Measurements from ENCODE around the gene GPR83.

GPR83 gene

GRCh38 chr11:94332814-94333213 lies 68.4 kb downstream of the GPR83 start:
- H3K36me3 ChIP-seq (ENCODE audit: insufficient read depth): no peaks in the 10 kb centered on the region
- TF ChIP-seq CTCF (conservative IDR thresholded peaks at IDR 0.05; ENCODE audit: low read depth, low read length): no peak
- H3K27me3 ChIP-seq (ENCODE audit: insufficient read depth, low read depth): no peaks in the 10 kb centered on the region
- no peak overlapping the region for H3K4me3 ChIP-seq (IDR thresholded peaks at IDR 0.05; ENCODE audit: insufficient read depth, low read depth, low read length)
- no peak overlapping the region for H2AFZ ChIP-seq (ENCODE audit: low read depth)
- no peak overlapping the region for H3K9ac ChIP-seq
- H3K4me2 ChIP-seq: no peak overlapping the region
- no peaks in the 10 kb centered on the region for H3K4me1 ChIP-seq (ENCODE audit: low read depth, poor library complexity, severe bottlenecking)
- no peaks in the 10 kb centered on the region for H3K79me2 ChIP-seq (ENCODE audit: insufficient read depth, low read depth)
- H4K20me1 ChIP-seq (ENCODE audit: insufficient read depth): no peaks in the 10 kb centered on the region
- H3K27ac ChIP-seq: no peak overlapping the region

- Histone ChIP-seq H2AFZ (ENCODE audit: low read depth) (no peak overlapping the region), H3K4me2 (no peak overlapping the region), H3K9ac (no peak overlapping the region), H3K4me1 (ENCODE audit: low read depth, poor library complexity, severe bottlenecking) (no peaks in the 10 kb centered on the region), H3K79me2 (ENCODE audit: insufficient read depth, low read depth) (no peaks in the 10 kb centered on the region), H3K27ac (no peak overlapping the region), H4K20me1 (ENCODE audit: insufficient read depth) (no peaks in the 10 kb centered on the region), H3K27me3 (ENCODE audit: insufficient read depth, low read depth) (no peaks in the 10 kb centered on the region), H3K4me3 (IDR thresholded peaks at IDR 0.05; ENCODE audit: insufficient read depth, low read depth, low read length) (no peak overlapping the region), H3K36me3 (ENCODE audit: insufficient read depth) (no peaks in the 10 kb centered on the region)
- TF ChIP-seq CTCF (conservative IDR thresholded peaks at IDR 0.05; ENCODE audit: low read depth, low read length): no peak
Observed at GRCh38 chr11:94330789-94331188, 70.4 kb downstream of the GPR83 start.

GRCh38 chr11:94329501-94329900 lies 71.7 kb downstream of the GPR83 start:
- Histone ChIP-seq H3K4me2 (no peak overlapping the region), H3K27me3 (ENCODE audit: insufficient read depth, low read depth) (no peaks in the 10 kb centered on the region), H3K79me2 (ENCODE audit: insufficient read depth, low read depth) (no peaks in the 10 kb centered on the region), H3K4me3 (IDR thresholded peaks at IDR 0.05; ENCODE audit: insufficient read depth, low read depth, low read length) (no peak overlapping the region), H3K36me3 (ENCODE audit: insufficient read depth) (no peaks in the 10 kb centered on the region), H3K4me1 (ENCODE audit: low read depth, poor library complexity, severe bottlenecking) (no peaks in the 10 kb centered on the region), H4K20me1 (ENCODE audit: insufficient read depth) (no peaks in the 10 kb centered on the region), H2AFZ (ENCODE audit: low read depth) (no peak overlapping the region), H3K27ac (no peak overlapping the region), H3K9ac (no peak overlapping the region)
- TF ChIP-seq CTCF (conservative IDR thresholded peaks at IDR 0.05; ENCODE audit: low read depth, low read length): no peak

- Histone ChIP-seq H3K4me1 (ENCODE audit: low read depth, poor library complexity, severe bottlenecking) (no peaks in the 10 kb centered on the region), H3K27me3 (ENCODE audit: insufficient read depth, low read depth) (no peaks in the 10 kb centered on the region), H3K27ac (no peak overlapping the region), H2AFZ (ENCODE audit: low read depth) (no peak overlapping the region), H3K4me3 (IDR thresholded peaks at IDR 0.05; ENCODE audit: insufficient read depth, low read depth, low read length) (no peak overlapping the region), H3K4me2 (no peak overlapping the region), H3K36me3 (ENCODE audit: insufficient read depth) (no peaks in the 10 kb centered on the region), H3K9ac (no peak overlapping the region), H4K20me1 (ENCODE audit: insufficient read depth) (no peaks in the 10 kb centered on the region), H3K79me2 (ENCODE audit: insufficient read depth, low read depth) (no peaks in the 10 kb centered on the region)
- TF ChIP-seq CTCF (conservative IDR thresholded peaks at IDR 0.05; ENCODE audit: low read depth, low read length): no peak
Observed at GRCh38 chr11:94328587-94329080, 72.6 kb downstream of the GPR83 start.
